HG03025 (cell line): ENCODE measurements around the gene TBX21.

Source experiments
- ATAC-seq: cut with Tn5 transposase; IDR thresholded peaks from one replicate; pipeline ENCODE4 v1.9.1; 2021; ENCODE audit warnings: mild to moderate bottlenecking, moderate library complexity; ENCODE audit not compliant: unreplicated experiment, low FRiP score

Gene TBX21

GRCh38 chr17:47696717-47697642, 36.1 kb upstream of the TBX21 start:
- no peak for ATAC-seq

- no peak for ATAC-seq
These were observed 34.9 kb upstream of the TBX21 start for GRCh38 chr17:47697906-47698711.

GRCh38 chr17:47698749-47699535, 34.1 kb upstream of the TBX21 start:
- no peak for ATAC-seq

GRCh38 chr17:47699536-47699840, 33.5 kb upstream of the TBX21 start:
- no peak for ATAC-seq

GRCh38 chr17:47700471-47701449, 32.3 kb upstream of the TBX21 start:
- no peak for ATAC-seq

GRCh38 chr17:47701608-47702007, 31.4 kb upstream of the TBX21 start:
- no peak for ATAC-seq

- ATAC-seq = no peak
These were observed 30.5 kb upstream of the TBX21 start for GRCh38 chr17:47702391-47702995.

GRCh38 chr17:47703191-47703591, 29.8 kb upstream of the TBX21 start:
- ATAC-seq = no peak

GRCh38 chr17:47703671-47704070, 29.4 kb upstream of the TBX21 start:
- no peak for ATAC-seq

- no peak for ATAC-seq
These were observed 28.9 kb upstream of the TBX21 start for GRCh38 chr17:47704116-47704515.

GRCh38 chr17:47704736-47705135, 28.3 kb upstream of the TBX21 start:
- no peak for ATAC-seq

- ATAC-seq = no peak
These were observed 27.2 kb upstream of the TBX21 start for GRCh38 chr17:47705536-47706530.

- no peak for ATAC-seq
These were observed 25.8 kb upstream of the TBX21 start for GRCh38 chr17:47707056-47707804.

GRCh38 chr17:47707884-47708283, 25.2 kb upstream of the TBX21 start:
- ATAC-seq = no peak

GRCh38 chr17:47708312-47708863, 24.6 kb upstream of the TBX21 start:
- no peak for ATAC-seq

- no peak for ATAC-seq
These were observed 24.0 kb upstream of the TBX21 start for GRCh38 chr17:47708864-47709541.

- ATAC-seq = no peak
These were observed 23.4 kb upstream of the TBX21 start for GRCh38 chr17:47709594-47709993.
